ENCODE results near the gene WDR18.
A peak's percentile ranks its signal among the peaks of the same experiment; 100 is the strongest.

DNA sequence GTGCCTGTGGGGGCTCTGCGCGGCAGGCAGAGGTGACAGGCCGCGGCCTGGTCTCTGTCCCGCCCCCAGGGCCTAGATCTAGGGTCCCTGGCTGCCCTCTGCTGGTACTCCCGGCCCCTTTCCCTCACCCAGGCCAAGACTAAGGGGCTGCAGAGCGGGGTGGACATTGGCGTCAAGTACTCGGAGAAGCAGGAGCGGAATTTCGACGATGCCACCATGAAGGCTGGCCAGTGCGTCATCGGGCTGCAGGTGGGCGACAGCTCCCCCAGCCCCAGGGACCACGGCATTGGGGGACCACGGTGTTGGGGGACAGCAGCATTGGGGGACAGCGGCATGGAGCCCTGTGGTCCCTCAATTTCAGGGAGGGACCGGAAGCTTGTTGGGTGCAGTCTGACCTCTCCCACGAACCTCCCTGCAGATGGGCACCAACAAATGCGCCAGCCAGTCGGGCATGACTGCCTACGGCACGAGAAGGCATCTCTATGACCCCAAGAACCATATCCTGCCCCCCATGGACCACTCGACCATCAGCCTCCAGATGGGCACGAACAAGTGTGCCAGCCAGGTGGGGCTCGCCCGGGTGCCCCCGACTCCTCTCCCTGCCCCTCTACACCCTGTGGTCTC lies 52.0 kb downstream of the WDR18 start:
- TF ChIP-seq, protein P1, sequence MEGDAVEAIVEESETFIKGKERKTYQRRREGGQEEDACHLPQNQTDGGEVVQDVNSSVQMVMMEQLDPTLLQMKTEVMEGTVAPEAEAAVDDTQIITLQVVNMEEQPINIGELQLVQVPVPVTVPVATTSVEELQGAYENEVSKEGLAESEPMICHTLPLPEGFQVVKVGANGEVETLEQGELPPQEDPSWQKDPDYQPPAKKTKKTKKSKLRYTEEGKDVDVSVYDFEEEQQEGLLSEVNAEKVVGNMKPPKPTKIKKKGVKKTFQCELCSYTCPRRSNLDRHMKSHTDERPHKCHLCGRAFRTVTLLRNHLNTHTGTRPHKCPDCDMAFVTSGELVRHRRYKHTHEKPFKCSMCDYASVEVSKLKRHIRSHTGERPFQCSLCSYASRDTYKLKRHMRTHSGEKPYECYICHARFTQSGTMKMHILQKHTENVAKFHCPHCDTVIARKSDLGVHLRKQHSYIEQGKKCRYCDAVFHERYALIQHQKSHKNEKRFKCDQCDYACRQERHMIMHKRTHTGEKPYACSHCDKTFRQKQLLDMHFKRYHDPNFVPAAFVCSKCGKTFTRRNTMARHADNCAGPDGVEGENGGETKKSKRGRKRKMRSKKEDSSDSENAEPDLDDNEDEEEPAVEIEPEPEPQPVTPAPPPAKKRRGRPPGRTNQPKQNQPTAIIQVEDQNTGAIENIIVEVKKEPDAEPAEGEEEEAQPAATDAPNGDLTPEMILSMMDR (IDR thresholded peaks at IDR 0.05), result peak; percentile 26
- TF ChIP-seq EZH2phosphoT487 (IDR thresholded peaks at IDR 0.05), result no peak
- TF ChIP-seq EZH2 (IDR thresholded peaks at IDR 0.05), result no peak

Data from neural progenitor cell (in vitro differentiated cells).